GM12801 (cell line): ENCODE results near the gene EML6.

ENCODE experiments used
- CTCF ChIP-seq: IDR thresholded peaks from one replicate; pipeline ENCODE4 v1.5.1; 2011; ENCODE audit warnings: control low read depth; ENCODE audit not compliant: insufficient read length; ENCODE audit errors: extremely low read depth

Gene EML6

GRCh38 chr2:54944724-54945326 is 221.4 kb downstream of the EML6 start:
- no peak for TF ChIP-seq CTCF

GRCh38 chr2:54945391-54946219 is 222.1 kb downstream of the EML6 start:
- no peak for TF ChIP-seq CTCF

- no peak for TF ChIP-seq CTCF
Observed at GRCh38 chr2:54946220-54946805, 222.9 kb downstream of the EML6 start.

- no peak for TF ChIP-seq CTCF
Observed at GRCh38 chr2:54947136-54947535, 223.7 kb downstream of the EML6 start.

GRCh38 chr2:54947646-54948045 is 224.2 kb downstream of the EML6 start:
- TF ChIP-seq CTCF, result no peak

GRCh38 chr2:54948120-54948519 is 224.7 kb downstream of the EML6 start:
- no peak for TF ChIP-seq CTCF

GRCh38 chr2:54949431-54949830 is 226.0 kb downstream of the EML6 start:
- TF ChIP-seq CTCF, result no peak
